ENCODE measurements around the gene HOXD9.
A peak's percentile ranks its signal among the peaks of the same experiment; 100 is the strongest.

The HOXD9 gene

GRCh38 chr2:176151442-176152287 is 29.1 kb downstream of the HOXD9 start, which contains the start of gene HOXD4:
TSS of gene HOXD4 (plus strand) at chr2:176151550. CDS start at chr2:176151634, 84 bp downstream.
- Histone ChIP-seq H3K27ac (no peak within 1 kb of the TSS), H3K9me3 (peaks cover 68% of the 10 kb centered on the region), H3K36me3 (no peaks in the 10 kb centered on the region), H3K4me2 (no peak within 1 kb of the TSS), H3K4me1 (no peaks in the 10 kb centered on the region), H3K4me3 (peak within 1 kb of the TSS; percentile 22; the same call in 1 of the 2 replicates), H3K27me3 (peaks cover 99% of the 10 kb centered on the region), H4K20me1 (no peaks in the 10 kb centered on the region; the same call in 1 of the 2 replicates), H3K9ac (no peak within 1 kb of the TSS)
- TF ChIP-seq Cebpa-rat (IDR thresholded peaks at IDR 0.05) = no peak

DNA sequence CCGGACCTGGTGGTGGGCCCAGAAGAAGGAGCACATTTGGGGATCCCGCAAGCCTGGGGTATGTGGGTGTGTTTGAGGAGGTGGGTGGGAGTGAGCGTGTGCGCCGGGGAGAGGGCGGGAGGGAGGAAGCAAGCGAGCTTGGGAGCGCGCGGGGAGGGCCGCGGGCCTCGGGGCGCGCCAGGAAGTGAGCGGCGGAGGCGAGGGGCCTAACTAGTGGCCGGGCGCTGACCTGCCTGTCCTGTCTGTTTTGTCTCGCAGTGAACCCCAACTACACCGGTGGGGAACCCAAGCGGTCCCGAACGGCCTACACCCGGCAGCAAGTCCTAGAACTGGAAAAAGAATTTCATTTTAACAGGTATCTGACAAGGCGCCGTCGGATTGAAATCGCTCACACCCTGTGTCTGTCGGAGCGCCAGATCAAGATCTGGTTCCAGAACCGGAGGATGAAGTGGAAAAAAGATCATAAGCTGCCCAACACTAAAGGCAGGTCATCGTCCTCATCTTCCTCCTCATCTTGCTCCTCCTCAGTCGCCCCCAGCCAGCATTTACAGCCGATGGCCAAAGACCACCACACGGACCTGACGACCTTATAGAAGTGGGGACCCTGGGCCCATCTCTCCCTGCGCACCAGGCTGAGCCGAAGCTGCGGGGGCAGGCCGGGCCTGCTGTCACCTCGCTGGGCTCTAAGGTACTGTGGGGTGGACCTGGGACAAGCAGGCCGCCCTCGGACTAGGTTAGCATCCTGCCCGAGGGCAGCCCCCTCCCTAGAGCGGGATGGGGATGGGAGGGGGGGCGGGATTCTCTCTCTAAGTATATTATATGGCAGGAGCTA is 30.0 kb downstream of the HOXD9 start:
- H3K27ac ChIP-seq = no peak overlapping the region
- peaks cover 99% of the 10 kb centered on the region for H3K27me3 ChIP-seq
- no peak overlapping the region for H3K9ac ChIP-seq
- no peak overlapping the region for H3K4me2 ChIP-seq
- H3K4me3 ChIP-seq = no peak overlapping the region
- H3K9me3 ChIP-seq = peaks cover 72% of the 10 kb centered on the region
- H3K4me1 ChIP-seq = no peaks in the 10 kb centered on the region
- TF ChIP-seq Cebpa-rat (IDR thresholded peaks at IDR 0.05) = no peak
- no peaks in the 10 kb centered on the region for H3K36me3 ChIP-seq
- no peaks in the 10 kb centered on the region; the same call in 1 of the 2 replicates for H4K20me1 ChIP-seq

DNA sequence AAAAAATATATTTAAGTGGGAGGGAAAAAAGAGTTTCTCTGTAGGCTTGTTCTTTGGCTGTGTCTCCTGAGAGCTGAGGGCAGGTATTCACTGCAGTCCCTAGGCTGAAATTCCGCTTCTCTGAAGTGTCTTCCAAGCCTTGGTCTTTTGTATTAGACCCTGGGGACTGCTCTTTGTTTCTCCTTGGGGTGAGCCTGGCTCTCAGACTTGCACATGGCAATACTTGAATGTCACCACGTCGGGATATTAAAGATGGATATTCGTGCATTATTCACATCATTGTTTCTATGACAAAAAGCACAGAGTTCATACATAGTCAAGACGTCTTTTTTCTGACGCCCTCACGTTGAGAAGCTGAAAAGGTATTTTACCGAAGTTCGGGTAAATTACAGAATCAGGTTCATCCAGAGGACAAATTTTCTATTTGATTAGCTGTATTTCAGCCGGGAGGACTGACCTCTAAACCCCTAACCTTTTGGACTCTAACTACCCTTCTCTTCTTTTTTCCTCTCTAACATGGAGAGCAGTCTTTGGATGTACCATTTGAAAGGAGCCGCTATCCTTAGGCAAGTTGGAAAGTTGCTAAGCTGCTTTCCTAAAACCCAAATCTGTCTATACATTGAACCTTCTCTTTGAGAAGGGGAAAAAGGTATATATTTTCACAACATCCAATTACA is 32.2 kb downstream of the HOXD9 start:
- H3K4me2 ChIP-seq = no peak overlapping the region
- H3K4me1 ChIP-seq = no peaks in the 10 kb centered on the region
- H3K27me3 ChIP-seq = peaks cover 100% of the 10 kb centered on the region
- no peaks in the 10 kb centered on the region for H3K36me3 ChIP-seq
- peaks cover 67% of the 10 kb centered on the region for H3K9me3 ChIP-seq
- no peak overlapping the region for H3K4me3 ChIP-seq
- no peaks in the 10 kb centered on the region; the same call in 1 of the 2 replicates for H4K20me1 ChIP-seq
- no peak for TF ChIP-seq Cebpa-rat (IDR thresholded peaks at IDR 0.05)
- H3K27ac ChIP-seq = no peak overlapping the region
- no peak overlapping the region for H3K9ac ChIP-seq

GRCh38 chr2:176155356-176156044 is 33.0 kb downstream of the HOXD9 start:
- H3K4me3 ChIP-seq = no peak overlapping the region
- H3K27me3 ChIP-seq = peaks cover 100% of the 10 kb centered on the region
- no peak overlapping the region for H3K4me2 ChIP-seq
- no peaks in the 10 kb centered on the region for H3K36me3 ChIP-seq
- H3K4me1 ChIP-seq = no peaks in the 10 kb centered on the region
- H3K27ac ChIP-seq = no peak overlapping the region
- no peak for TF ChIP-seq Cebpa-rat (IDR thresholded peaks at IDR 0.05)
- peaks cover 67% of the 10 kb centered on the region for H3K9me3 ChIP-seq
- no peak overlapping the region for H3K9ac ChIP-seq
- no peaks in the 10 kb centered on the region; the same call in 1 of the 2 replicates for H4K20me1 ChIP-seq

DNA sequence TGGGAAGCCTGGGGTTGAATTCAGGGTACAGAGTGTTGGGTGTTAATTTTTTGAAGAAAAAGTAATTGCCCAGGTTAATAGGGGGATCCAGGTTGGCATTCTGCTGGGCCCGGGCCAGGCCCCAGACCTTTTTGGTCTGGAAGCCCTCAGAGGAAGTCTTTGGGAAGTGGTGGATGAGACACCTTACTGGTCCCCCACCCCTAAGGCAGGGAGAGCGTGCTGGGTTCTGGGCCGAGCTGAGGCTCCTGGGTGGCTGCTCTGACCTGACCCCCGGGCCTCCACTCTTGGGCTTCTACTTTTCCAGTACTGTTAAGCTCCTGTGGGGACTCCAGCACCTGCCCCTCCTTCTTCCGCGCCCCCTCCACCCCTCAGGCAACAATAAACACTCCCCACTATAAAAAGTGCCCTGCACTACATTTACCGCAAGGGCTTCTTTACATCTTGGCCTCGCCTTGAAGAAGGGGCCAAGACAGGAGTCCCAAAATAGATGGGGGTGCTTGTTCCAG is 33.8 kb downstream of the HOXD9 start:
- H3K36me3 ChIP-seq = no peaks in the 10 kb centered on the region
- no peaks in the 10 kb centered on the region for H4K20me1 ChIP-seq
- TF ChIP-seq Cebpa-rat (IDR thresholded peaks at IDR 0.05) = no peak
- H3K9me3 ChIP-seq = peaks cover 67% of the 10 kb centered on the region
- no peak overlapping the region for H3K4me2 ChIP-seq
- no peak overlapping the region for H3K27ac ChIP-seq
- no peak overlapping the region for H3K4me3 ChIP-seq
- no peak overlapping the region for H3K9ac ChIP-seq
- no peaks in the 10 kb centered on the region for H3K4me1 ChIP-seq
- H3K27me3 ChIP-seq = peaks cover 97% of the 10 kb centered on the region

DNA sequence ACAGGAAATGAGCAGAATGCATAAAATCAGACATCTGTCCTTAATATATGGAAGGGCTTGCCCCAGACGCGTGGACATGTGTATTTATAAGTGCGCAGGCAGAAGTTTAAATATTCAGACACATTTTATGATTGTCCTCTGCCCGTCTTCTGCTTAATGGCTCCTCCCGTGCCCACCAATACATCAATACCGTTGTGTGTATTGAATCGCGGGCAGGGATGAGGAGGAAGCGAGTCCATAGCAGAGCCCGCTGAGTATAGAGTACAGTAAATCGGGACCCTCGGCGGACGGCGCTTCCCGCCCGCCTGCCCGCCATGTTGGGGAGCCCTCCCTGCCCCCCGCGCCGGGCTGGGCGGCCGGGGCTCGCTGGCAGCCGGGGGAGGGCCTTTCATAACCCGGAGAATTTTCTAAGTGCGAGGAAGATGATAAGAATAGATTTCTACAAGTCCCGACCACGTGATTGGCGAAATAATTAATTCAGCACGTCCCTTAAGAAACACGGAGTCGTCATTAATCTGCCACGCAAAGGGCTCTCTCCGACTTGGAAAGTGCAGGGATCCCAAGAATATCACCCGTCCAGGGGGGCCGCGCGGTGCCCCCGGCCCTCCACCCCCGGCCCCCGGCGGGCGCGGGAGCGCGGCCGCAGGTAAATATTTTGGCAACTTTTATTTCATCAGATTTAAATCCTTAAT is 34.4 kb downstream of the HOXD9 start, which contains the start of gene HOXD3:
Gene HOXD3 (plus strand): TSS at position 501 of the 692 bp plus-strand sequence. CDS start 11,808 bp downstream, outside the sequence.
- no peaks in the 10 kb centered on the region for H3K4me1 ChIP-seq
- no peaks in the 10 kb centered on the region for H4K20me1 ChIP-seq
- peaks cover 67% of the 10 kb centered on the region for H3K9me3 ChIP-seq
- H3K9ac ChIP-seq = no peak within 1 kb of the TSS
- no peak within 1 kb of the TSS for H3K4me3 ChIP-seq
- no peak within 1 kb of the TSS for H3K4me2 ChIP-seq
- H3K36me3 ChIP-seq = no peaks in the 10 kb centered on the region
- no peak within 1 kb of the TSS for H3K27ac ChIP-seq
- no peak for TF ChIP-seq Cebpa-rat (IDR thresholded peaks at IDR 0.05)
- H3K27me3 ChIP-seq = peaks cover 97% of the 10 kb centered on the region

DNA sequence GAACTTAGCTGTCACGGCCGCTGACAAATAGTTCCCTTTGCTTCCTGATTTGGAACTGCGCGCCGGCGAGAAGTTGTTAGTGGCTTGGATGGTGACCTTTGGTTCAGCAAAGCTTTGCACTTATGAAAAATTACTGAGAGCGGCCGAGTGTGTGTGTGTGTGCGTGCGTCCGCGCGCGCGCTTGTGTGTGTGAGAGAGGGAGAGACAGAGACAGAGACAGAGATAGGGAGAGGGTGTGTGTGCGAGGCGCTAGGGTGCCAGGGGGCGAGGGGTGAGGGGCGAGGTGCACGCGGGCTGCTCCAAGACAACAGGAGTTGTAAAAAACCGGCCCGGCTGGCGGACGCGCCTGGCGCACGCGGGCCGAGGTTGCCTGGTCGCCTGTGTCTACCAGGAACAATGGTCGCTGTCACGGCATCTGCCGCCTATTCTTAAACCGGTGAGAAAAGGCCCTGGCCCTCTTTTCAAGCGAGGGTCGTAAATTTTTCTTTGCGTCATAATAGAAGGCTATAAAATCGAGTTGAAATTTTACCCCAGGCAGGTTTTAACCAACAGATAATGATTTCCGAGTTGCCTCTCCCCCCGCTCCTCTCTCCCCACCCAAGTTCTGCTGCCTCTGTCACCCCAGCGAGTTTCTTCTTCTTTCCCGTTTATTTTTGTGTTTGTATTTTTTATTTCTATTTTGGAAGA is 35.1 kb downstream of the HOXD9 start:
- Histone ChIP-seq H3K4me1 (no peaks in the 10 kb centered on the region), H3K27me3 (peaks cover 97% of the 10 kb centered on the region), H3K27ac (no peak overlapping the region), H3K4me3 (no peak overlapping the region), H4K20me1 (no peaks in the 10 kb centered on the region), H3K36me3 (no peaks in the 10 kb centered on the region), H3K4me2 (no peak overlapping the region), H3K9ac (no peak overlapping the region), H3K9me3 (peaks cover 69% of the 10 kb centered on the region)
- TF ChIP-seq Cebpa-rat (IDR thresholded peaks at IDR 0.05) = no peak

GRCh38 chr2:176158186-176158591 is 35.7 kb downstream of the HOXD9 start:
- Histone ChIP-seq H3K9ac (no peak overlapping the region), H3K36me3 (no peaks in the 10 kb centered on the region), H3K9me3 (peaks cover 70% of the 10 kb centered on the region), H4K20me1 (no peaks in the 10 kb centered on the region), H3K4me1 (no peaks in the 10 kb centered on the region), H3K27ac (no peak overlapping the region), H3K4me2 (no peak overlapping the region), H3K27me3 (peaks cover 94% of the 10 kb centered on the region), H3K4me3 (no peak overlapping the region)
- TF ChIP-seq Cebpa-rat (IDR thresholded peaks at IDR 0.05) = no peak

Data from BLaER1 (cell line).